ENCODE results near the gene KRT72. TPM values are rescaled to one million over a fixed set of nuclear protein-coding genes. Genes with fewer than 3 reads are reported as not detected.

Gene KRT72
- total RNA-seq, 1 experiment from 2014 or later, result not detected

DNA sequence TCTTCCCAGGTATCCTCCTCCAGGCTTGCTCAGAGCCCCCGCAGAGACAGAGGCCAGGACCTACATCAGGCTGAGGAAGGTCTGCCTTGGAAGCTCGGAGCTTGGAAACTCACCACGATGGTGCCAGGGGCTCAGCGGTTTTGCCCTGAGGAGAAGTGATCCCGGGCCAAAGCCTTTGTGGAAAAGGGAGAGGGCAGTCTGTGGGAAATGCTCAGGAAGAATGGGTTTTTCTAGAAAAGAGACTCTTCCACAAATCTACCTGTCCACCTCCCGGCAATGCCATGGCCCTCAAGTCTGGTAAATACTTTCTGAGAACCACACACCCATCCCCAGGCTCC is 42.8 kb upstream of the KRT72 start:
- no peak overlapping the region for H3K9ac ChIP-seq (ENCODE audit: extremely low read depth, insufficient read length, low read length)
- H3K23me2 ChIP-seq (ENCODE audit: insufficient read length, low read depth, low read length, poor library complexity, severe bottlenecking), result no peaks in the 10 kb centered on the region
- no peak overlapping the region for H3K27ac ChIP-seq (ENCODE audit: insufficient read length, low read depth, low read length)
- Mint-ChIP-seq H3K9me3 (no peaks in the 10 kb centered on the region), H3K4me3 (no peak overlapping the region), H3K27ac (no peak overlapping the region), H3K27me3 (ENCODE audit: low read depth) (peaks cover 26% of the 10 kb centered on the region), H3K4me1 (peaks cover 0 to 2% of the 10 kb centered on the region in 2 experiments; a peak in 1 of 4 replicates), H3K36me3 (ENCODE audit: insufficient read depth in 1 of 3, low read depth in 3 of 3) (no peaks in the 10 kb centered on the region)
- H3K14ac ChIP-seq (ENCODE audit: insufficient read depth, low read length), result no peak overlapping the region; the same call in 1 of the 2 replicates
- no peak overlapping the region for H4K8ac ChIP-seq (replicated peaks; ENCODE audit: insufficient read length, low read depth, low read length)
- H2BK20ac ChIP-seq (ENCODE audit: low read depth, low read length, poor library complexity, severe bottlenecking), result no peak overlapping the region
- H3K27me3 ChIP-seq (ENCODE audit: insufficient read depth, low read length), result no peaks in the 10 kb centered on the region
- no peak overlapping the region for H3K4ac ChIP-seq (ENCODE audit: low read depth, low read length)
- no peak for TF ChIP-seq CTCF (conservative IDR thresholded peaks at IDR 0.05)
- H3K79me2 ChIP-seq (ENCODE audit: insufficient read depth, low read length), result no peaks in the 10 kb centered on the region
- no peak overlapping the region for H2AFZ ChIP-seq (ENCODE audit: low read length)
- H2BK15ac ChIP-seq (ENCODE audit: low read depth, low read length), result no peak overlapping the region
- H4K5ac ChIP-seq (ENCODE audit: insufficient read length, low read depth, low read length), result no peak overlapping the region
- H3K18ac ChIP-seq (ENCODE audit: insufficient read length, low read depth, low read length), result no peak overlapping the region
- no peak overlapping the region for H3K23ac ChIP-seq (ENCODE audit: insufficient read length, low read depth, low read length)
- H3T11ph ChIP-seq (ENCODE audit: low read length), result no peak overlapping the region
- H3K9me3 ChIP-seq (ENCODE audit: control insufficient read depth, low read depth, low read length), result no peaks in the 10 kb centered on the region
- WGBS (ENCODE audit: extremely low coverage, insufficient read length, low lambda C conversion rate), result no CpG with 5 or more reads among the region's 6 CpGs
- no peak overlapping the region for H3K56ac ChIP-seq (ENCODE audit: insufficient read length, low read depth, low read length)
- no peak overlapping the region for H3K4me2 ChIP-seq (ENCODE audit: insufficient read depth, insufficient read length, low read length)
- no peak overlapping the region for H2BK5ac ChIP-seq (ENCODE audit: insufficient read length, low read length)
- no peaks in the 10 kb centered on the region for H3K79me1 ChIP-seq (ENCODE audit: insufficient read depth, low read depth, low read length, poor library complexity, severe bottlenecking)
- H2AK5ac ChIP-seq (ENCODE audit: insufficient read length, low read length), result no peak overlapping the region
- no peak overlapping the region for H2BK120ac ChIP-seq (ENCODE audit: low read depth, low read length, poor library complexity, severe bottlenecking)
- no peak overlapping the region for H2BK12ac ChIP-seq (ENCODE audit: insufficient read length, low read depth, low read length)
- DNase-seq, result peak; percentile 21
- no peaks in the 10 kb centered on the region for H4K20me1 ChIP-seq (ENCODE audit: control insufficient read depth, insufficient read depth, insufficient read length)
- no peak overlapping the region for H4K91ac ChIP-seq (ENCODE audit: insufficient read length, low read depth, low read length)
- no peaks in the 10 kb centered on the region for H3K4me1 ChIP-seq (ENCODE audit: insufficient read depth, low read length)

All from H9 (cell line).